Panc1 (cell line): ENCODE data around the gene KCNN2. TPM values are rescaled to one million over a fixed set of nuclear protein-coding genes. Genes with fewer than 3 reads are reported as not detected.

Source experiments
- ATAC-seq: fragments of 200-7000 bp; cut with Tn5 transposase; 2 replicates; pipeline ENCODE4 v1.9.1; 2020; ENCODE audit warnings: mild to moderate bottlenecking, moderate library complexity
- BruUV-seq: library from RNA; stranded (reverse); fragments of 400-500 nt; replicated peaks from 2 replicates; lab custom pipeline; 2021; lab: Mats Ljungman, UMichigan
- CTCF ChIA-PET: fragments of 300-600 bp; sonication (Branson Sonifier 250); formaldehyde crosslinking; loops from one replicate; lab custom pipeline; 2022; ENCODE audit warnings: antibody characterized with exemption; lab: Charles Lee
- POLR2A ChIA-PET: fragments of 300-600 bp; sonication (Branson Sonifier 250); formaldehyde crosslinking; loops from one replicate; lab custom pipeline; 2022; ENCODE audit warnings: antibody characterized with exemption; lab: Charles Lee
- DNase-seq: peaks from one replicate; pipeline ENCODE4 v3.0.0-alpha.2; 2010; ENCODE audit warnings: low read depth, low spot score
- H3K27ac ChIP-seq: 2 replicates; pipeline ENCODE4 v1.5.1; 2011; ENCODE audit warnings: mild to moderate bottlenecking, low read length, inconsistent platforms
- H3K27me3 ChIP-seq: fragments of 200-500 bp; sonication (Bioruptor generic); 2 replicates; pipeline ENCODE4 v1.6.0; 2014; ENCODE audit warnings: low read length, inconsistent platforms; ENCODE audit not compliant: control insufficient read depth, insufficient read depth
- H3K36me3 ChIP-seq: fragments of 200-500 bp; sonication (Bioruptor generic); 2 replicates; pipeline ENCODE4 v1.5.1; 2014; ENCODE audit warnings: inconsistent platforms, mild to moderate bottlenecking, low read length, moderate library complexity; ENCODE audit not compliant: control insufficient read depth, insufficient read depth
- H3K4me1 ChIP-seq: 2 replicates; pipeline ENCODE4 v1.5.1; 2011; ENCODE audit warnings: inconsistent platforms, mild to moderate bottlenecking, low read length, moderate library complexity; ENCODE audit not compliant: control insufficient read depth, insufficient read depth
- H3K4me3 ChIP-seq, 2 experiments: 2 replicates each; pipeline ENCODE4 v1.5.1; 2011 to 2012; ENCODE audit warnings: low read depth in 2 of 2, low read length in 2 of 2, mild to moderate bottlenecking in 2 of 2, inconsistent platforms in 1 of 2, moderate library complexity in 1 of 2
- H3K9me3 ChIP-seq: fragments of 200-500 bp; sonication (Bioruptor generic); 2 replicates; pipeline ENCODE4 v1.5.1; 2014; ENCODE audit warnings: low read depth, mild to moderate bottlenecking, inconsistent platforms, low read length, moderate library complexity; ENCODE audit not compliant: control insufficient read depth, insufficient read depth
- CTCF ChIP-seq: fragments of 450-650 bp; IDR thresholded peaks from 2 replicates; pipeline ENCODE4 v1.5.1; 2017; ENCODE audit warnings: mild to moderate bottlenecking
- POLR2AphosphoS5 ChIP-seq: IDR thresholded peaks from 2 replicates; pipeline ENCODE4 v1.6.1; 2012; ENCODE audit warnings: mild to moderate bottlenecking, low read depth, low read length, moderate library complexity
- REST ChIP-seq, 2 experiments: IDR thresholded peaks; 2 replicates each; pipeline ENCODE4 v1.6.1; 2011 to 2012; ENCODE audit warnings: low read depth in 2 of 2, control low read depth in 1 of 2, low read length in 1 of 2, mild to moderate bottlenecking in 1 of 2, moderate library complexity in 1 of 2; ENCODE audit not compliant: insufficient read depth in 1 of 2
- SIN3A ChIP-seq: IDR thresholded peaks from 2 replicates; pipeline ENCODE4 v1.6.1; 2012; ENCODE audit warnings: low read depth, mild to moderate bottlenecking, low read length, moderate library complexity, borderline replicate concordance; ENCODE audit not compliant: insufficient read depth
- TCF7L2 ChIP-seq: IDR thresholded peaks from 2 replicates; pipeline ENCODE4 v1.6.1; 2011; ENCODE audit warnings: mild to moderate bottlenecking, low read depth, low read length, inconsistent platforms
- in situ Hi-C: cut with HindIII; loops from 2 replicates; pipeline ENCODE4 v1.10.0; 2016; ENCODE audit warnings: low sequenced_read_pairs, low pct_unique_long_range_greater_than_20kb
- intact Hi-C: fragments of 100-400 bp; cut with micrococcal nuclease; formaldehyde crosslinking; loops from one replicate; pipeline ENCODE4 v1.10.0; 2022; ENCODE audit not compliant: unreplicated experiment
- total RNA-seq: library from RNA; stranded (reverse); gene quantifications from one replicate; pipeline ENCODE4 v1.2.1, GENCODE V29; 2021; ENCODE audit not compliant: unreplicated experiment

The KCNN2 gene
- total RNA-seq, 1 experiment from 2014 or later, result not detected

GRCh38 chr5:114327987-114328386 lies 33.9 kb upstream of the KCNN2 start:
- Histone ChIP-seq H3K27me3 (no peaks in the 10 kb centered on the region), H3K4me1 (no peaks in the 10 kb centered on the region), H3K36me3 (no peaks in the 10 kb centered on the region), H3K4me3 (no peak overlapping the region), H3K9me3 (no peaks in the 10 kb centered on the region), H3K27ac (no peak overlapping the region)
- no peak for ATAC-seq
- intact Hi-C loops (no loop called here), in situ Hi-C loops (no loop called here)
- no TSS peak for BruUV-seq
- CTCF ChIA-PET, result no interaction called here
- TF ChIP-seq CTCF (no peak), SIN3A (no peak), POLR2AphosphoS5 (no peak), REST (IDR thresholded peaks at IDR 0.05; ENCODE audit: insufficient read depth in 1 of 2, low read depth in 2 of 2, low read length in 1 of 2) (no peak), TCF7L2 (no peak)
- no peak for DNase-seq
- POLR2A ChIA-PET, result no interaction called here

GRCh38 chr5:114330916-114331531 lies 30.8 kb upstream of the KCNN2 start:
- Histone ChIP-seq H3K4me3 (no peak overlapping the region), H3K27ac (no peak overlapping the region), H3K27me3 (no peaks in the 10 kb centered on the region), H3K9me3 (no peaks in the 10 kb centered on the region), H3K4me1 (no peaks in the 10 kb centered on the region), H3K36me3 (no peaks in the 10 kb centered on the region)
- intact Hi-C loops (no loop called here), in situ Hi-C loops (no loop called here)
- CTCF ChIA-PET, result no interaction called here
- TF ChIP-seq TCF7L2 (no peak), POLR2AphosphoS5 (no peak), REST (IDR thresholded peaks at IDR 0.05; ENCODE audit: insufficient read depth in 1 of 2, low read depth in 2 of 2, low read length in 1 of 2) (no peak), SIN3A (no peak), CTCF (no peak)
- DNase-seq (no peak), ATAC-seq (no peak)
- POLR2A ChIA-PET, result no interaction called here
- no TSS peak for BruUV-seq
